K562 (cell line): ENCODE results near the gene DTNB. TPM values are rescaled to one million over a fixed set of nuclear protein-coding genes. Genes with fewer than 3 reads are reported as not detected.

Source experiments
- ATAC-seq: fragments of 200-7000 bp; cut with Tn5 transposase; 3 replicates; pipeline ENCODE4 v1.9.1; 2020; ENCODE audit warnings: moderate library complexity
- BruUV-seq: library from RNA; stranded (reverse); fragments of 400-500 nt; replicated peaks from 2 replicates; lab custom pipeline; 2021; lab: Mats Ljungman, UMichigan
- CTCF ChIA-PET: fragments of 300-600 bp; formaldehyde crosslinking; extraction: SDS; loops from one replicate; lab custom pipeline; 2021; ENCODE audit warnings: low intra/inter-chr PET ratio; lab: Yijun Ruan, JAX
- POLR2A ChIA-PET: fragments of 300-600, 350-650 bp; sonication (Branson Sonifier 250); formaldehyde crosslinking; extraction: SDS; loops from one replicate; lab custom pipeline; 2021; ENCODE audit warnings: antibody characterized with exemption, inconsistent platforms; lab: Yijun Ruan, JAX
- DNase-seq, 4 experiments: peaks; one replicate each; pipeline versions ENCODE4 v3.0.0 to v3.0.0-alpha.2; 2011 to 2018; ENCODE audit warnings: low spot score in 3 of 4, mixed read lengths in 3 of 4; ENCODE audit errors: extremely low read depth in 1 of 4
- FAIRE-seq: peaks from 2 replicates; lab custom pipeline; 2011; peaks lifted over from hg19 to GRCh38; lab: Jason Lieb, UNC
- H2AFZ ChIP-seq: 2 replicates; pipeline ENCODE4 v1.6.0; 2011; ENCODE audit warnings: low read depth, low read length, control low read depth, inconsistent platforms
- H3K27ac ChIP-seq: fragments of 200-600 bp; 3 replicates; pipeline ENCODE4 v1.8.0; 2011; ENCODE audit warnings: low read depth, mild to moderate bottlenecking, control low read depth, inconsistent platforms, low read length, moderate library complexity, mixed read lengths; ENCODE audit errors: extremely low read depth
- H3K27me3 ChIP-seq, 2 experiments: fragments of 300-600 bp in 1 of 2; 2 replicates in 1 of 2; 3 replicates in 1 of 2; pipeline versions ENCODE4 v1.6.0 to v1.8.0; 2011; ENCODE audit warnings: inconsistent platforms in 2 of 2, low read length in 2 of 2, mild to moderate bottlenecking in 1 of 2, mixed read lengths in 1 of 2, moderate library complexity in 1 of 2; ENCODE audit not compliant: control insufficient read depth in 2 of 2, insufficient read depth in 2 of 2
- H3K36me3 ChIP-seq: fragments of 300-600 bp; 3 replicates; pipeline ENCODE4 v1.8.0; 2011; ENCODE audit warnings: mild to moderate bottlenecking, low read length, inconsistent platforms; ENCODE audit not compliant: control insufficient read depth, insufficient read depth
- H3K4me1 ChIP-seq, 2 experiments: fragments of 200-600 bp in 1 of 2; replicated peaks in 1 of 2; 2 replicates in 1 of 2; 3 replicates in 1 of 2; pipeline versions ENCODE4 v1.5.1 to v1.8.0; 2011; ENCODE audit warnings: inconsistent platforms in 2 of 2, low read length in 2 of 2, mild to moderate bottlenecking in 1 of 2, mixed read lengths in 1 of 2, moderate library complexity in 1 of 2; ENCODE audit not compliant: control insufficient read depth in 2 of 2, insufficient read depth in 2 of 2
- H3K4me2 ChIP-seq: 2 replicates; pipeline ENCODE4 v1.6.1; 2011; ENCODE audit warnings: low read length, control low read depth, inconsistent platforms, mixed read lengths; ENCODE audit not compliant: insufficient read depth
- H3K4me3 ChIP-seq: fragments of 200-600 bp; sonication (generic), shearing (Covaris generic); 2 replicates; pipeline ENCODE4 v1.5.1; 2016; ENCODE audit warnings: control low read depth, inconsistent platforms
- H3K79me2 ChIP-seq: fragments of 200-600 bp; 3 replicates; pipeline ENCODE4 v1.8.0; 2011; ENCODE audit warnings: low read length, inconsistent platforms; ENCODE audit not compliant: control insufficient read depth, insufficient read depth
- H3K9ac ChIP-seq, 2 experiments: 2 replicates each; pipeline versions ENCODE4 v1.6.0 to v1.6.1; 2011; ENCODE audit warnings: low read depth in 2 of 2, low read length in 2 of 2, control low read depth in 1 of 2, inconsistent platforms in 1 of 2, mild to moderate bottlenecking in 1 of 2, mixed read lengths in 1 of 2; ENCODE audit not compliant: insufficient read depth in 1 of 2
- H3K9me1 ChIP-seq: one replicate; pipeline ENCODE4 v1.6.0; 2011; ENCODE audit warnings: inconsistent platforms, mild to moderate bottlenecking, low read length, moderate library complexity; ENCODE audit not compliant: control insufficient read depth, insufficient read depth
- H3K9me3 ChIP-seq: replicated peaks from 2 replicates; pipeline ENCODE4 v1.5.1; 2011; ENCODE audit warnings: low read depth, low read length, inconsistent platforms; ENCODE audit not compliant: control insufficient read depth, insufficient read depth
- H4K20me1 ChIP-seq: replicated peaks from 2 replicates; pipeline ENCODE4 v1.6.1; 2011; ENCODE audit warnings: low read length, inconsistent platforms, mixed read lengths; ENCODE audit not compliant: control insufficient read depth, insufficient read depth
- MTA3 ChIP-seq: fragments of 450-650 bp; formaldehyde crosslinking; IDR thresholded peaks from 2 replicates; pipeline ENCODE4 v1.6.1; 2017; ENCODE audit warnings: mild to moderate bottlenecking, borderline replicate concordance
- PYGO2 ChIP-seq: fragments of 450-650 bp; IDR thresholded peaks from 2 replicates; pipeline ENCODE4 v1.6.1; 2016; ENCODE audit warnings: mild to moderate bottlenecking, missing genetic modification characterization, moderate library complexity, missing compliant biosample characterization
- WGBS: fragments of 100-300 bp; shearing (Covaris generic); methylation state at CpG from one replicate; pipeline ENCODE4 v1.1.6; 2016; ENCODE audit warnings: low coverage, mixed read lengths; ENCODE audit not compliant: insufficient coverage; ENCODE audit errors: missing lambda C conversion rate; 5-methylcytosine and 5-hydroxymethylcytosine counted together
- in situ Hi-C: fragments of 300-500 bp; cut with MboI; formaldehyde crosslinking; loops from 4 replicates; pipeline ENCODE4 v1.15.0; 2018; ENCODE audit warnings: inconsistent platforms, mixed read lengths
- intact Hi-C: fragments of 100-400 bp; cut with micrococcal nuclease; formaldehyde crosslinking; loops from 2 replicates; pipeline ENCODE4 v1.14.2; 2022
- polyA plus RNA-seq, 8 experiments: library from polyadenylated mRNA; depleted of rRNA in 4 of 8; stranded (reverse) in 5 of 8; unstranded in 3 of 8; fragments of >200 nt; fragmentation: Nextera tagmentation in 2 of 8; fragmentation: Illumina TruSeq in 1 of 8; extraction: Ambion mirVana in 2 of 8; extraction: Trizol in 1 of 8; gene quantifications; 2 replicates each; pipeline versions ENCODE4 v1.2.1 to v1.2.3, GENCODE V29; 2011 to 2014; ENCODE audit warnings: inconsistent platforms in 1 of 8, missing spikeins in 1 of 8
- total RNA-seq, 7 experiments: library from RNA; depleted of rRNA in 6 of 7; stranded (reverse); fragments of >200 nt in 6 of 7; fragmentation: Illumina TruSeq in 2 of 7; extraction: Trizol in 2 of 7; gene quantifications; 2 replicates each; pipeline versions ENCODE4 v1.2.1 to v1.2.3, GENCODE V29; 2011 to 2021; ENCODE audit warnings: low replicate concordance in 1 of 7
- TF ChIP-seq, protein P1 (sequence below), 2 experiments: IDR thresholded peaks in 1 of 2; conservative IDR thresholded peaks in 1 of 2; 2 replicates each; pipeline ENCODE4 v1.6.1; 2016; ENCODE audit warnings: low read depth in 2 of 2, mild to moderate bottlenecking in 1 of 2, missing compliant biosample characterization in 1 of 2, missing genetic modification characterization in 1 of 2, moderate library complexity in 1 of 2

DTNB gene
- total and polyA plus RNA-seq, 9 of the 15 experiments (the other 6 are each of a cell fraction or from before 2014, with no cell fraction given) = 0.18 to 2.0 (median 0.77) TPM; not detected in 2

DNA sequence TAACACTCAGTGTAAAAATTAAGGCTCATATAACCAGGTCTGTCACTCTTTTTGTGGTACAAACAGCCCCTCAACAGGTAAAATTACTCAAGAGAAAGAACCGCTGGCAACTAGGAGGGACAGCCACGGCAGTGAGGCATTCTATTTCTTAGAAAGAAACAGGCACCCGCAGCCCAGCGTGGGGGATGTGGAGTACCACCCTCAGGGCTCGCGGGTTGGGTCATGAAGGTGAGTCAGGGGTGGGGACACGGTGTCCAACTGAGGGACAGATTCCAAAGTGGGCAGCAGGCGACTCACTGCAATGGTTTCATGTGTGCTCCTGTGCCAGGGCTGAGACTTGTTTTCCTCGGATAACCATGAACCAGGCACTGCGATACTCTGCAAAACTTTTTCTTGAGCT lies 129.4 kb downstream of the DTNB start:
- no TSS peak for BruUV-seq
- Histone ChIP-seq H3K27me3 (peaks cover 0 to 13% of the 10 kb centered on the region in 2 experiments; a peak in 3 of 5 replicates), H3K9ac (no peak overlapping the region), H2AFZ (no peak overlapping the region), H3K9me1 (no peaks in the 10 kb centered on the region), H3K9me3 (no peaks in the 10 kb centered on the region), H3K4me2 (no peak overlapping the region), H4K20me1 (no peaks in the 10 kb centered on the region), H3K36me3 (no peaks in the 10 kb centered on the region), H3K4me3 (no peak overlapping the region), H3K79me2 (no peaks in the 10 kb centered on the region), H3K27ac (no peak overlapping the region), H3K4me1 (no peaks in the 10 kb centered on the region)
- in situ Hi-C loops = no loop called here
- DNase-seq (no peak), ATAC-seq (no peak), FAIRE-seq (no peak)
- intact Hi-C loops = no loop called here
- WGBS = 0% methylated on average over 10 of the region's 10 CpGs
- TF ChIP-seq, protein P1, sequence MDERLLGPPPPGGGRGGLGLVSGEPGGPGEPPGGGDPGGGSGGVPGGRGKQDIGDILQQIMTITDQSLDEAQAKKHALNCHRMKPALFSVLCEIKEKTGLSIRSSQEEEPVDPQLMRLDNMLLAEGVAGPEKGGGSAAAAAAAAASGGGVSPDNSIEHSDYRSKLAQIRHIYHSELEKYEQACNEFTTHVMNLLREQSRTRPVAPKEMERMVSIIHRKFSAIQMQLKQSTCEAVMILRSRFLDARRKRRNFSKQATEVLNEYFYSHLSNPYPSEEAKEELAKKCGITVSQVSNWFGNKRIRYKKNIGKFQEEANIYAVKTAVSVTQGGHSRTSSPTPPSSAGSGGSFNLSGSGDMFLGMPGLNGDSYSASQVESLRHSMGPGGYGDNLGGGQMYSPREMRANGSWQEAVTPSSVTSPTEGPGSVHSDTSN (CRISPR knock-in tag; IDR thresholded peaks at IDR 0.05; ENCODE audit: low read depth) = no peak
- TF ChIP-seq, protein P1 (tag; conservative IDR thresholded peaks at IDR 0.05; ENCODE audit: low read depth) = no peak
- TF ChIP-seq PYGO2 (tag) (no peak), MTA3 (no peak)
- POLR2A ChIA-PET = no interaction called here
- CTCF ChIA-PET = no interaction called here
